Endometrial microvascular endothelial cells (primary cell): ENCODE data around the gene TLX2. TPM values are rescaled to one million over a fixed set of nuclear protein-coding genes. Genes with fewer than 3 reads are reported as not detected.

ENCODE experiments used
- in situ Hi-C: cut with HindIII; loops from 2 replicates; pipeline ENCODE4 v1.10.0; 2017; ENCODE audit warnings: low sequenced_read_pairs, low pct_unique_long_range_greater_than_20kb; ENCODE audit errors: inconsistent ontology term
- total RNA-seq: library from RNA; depleted of rRNA; stranded (reverse); fragments of >200 nt; gene quantifications from one replicate; pipeline ENCODE4 v1.2.3, GENCODE V29; 2015; ENCODE audit errors: inconsistent ontology term

The TLX2 gene
- total RNA-seq, 1 donor from 2014 or later = not detected

DNA sequence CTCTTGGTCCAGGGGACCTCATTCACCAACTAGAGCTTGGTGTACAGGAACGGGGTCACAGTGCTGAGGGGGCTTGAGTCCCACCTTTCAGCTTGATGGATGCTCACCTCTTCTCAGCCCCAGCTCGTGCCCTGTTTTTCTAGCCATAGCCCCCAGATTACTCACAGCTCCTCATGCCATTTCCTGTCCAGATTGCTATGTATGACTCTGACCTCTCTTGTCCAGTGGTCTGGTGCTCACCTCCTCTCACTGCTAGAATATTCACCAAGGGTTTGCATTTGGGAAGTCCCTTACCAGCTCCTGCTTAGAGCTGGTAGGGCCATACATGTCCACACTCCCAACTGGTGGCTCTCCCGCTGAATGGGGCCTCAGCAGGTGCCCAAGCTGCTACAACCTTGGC lies 20.7 kb upstream of the TLX2 start:
- in situ Hi-C loops = no loop called here

DNA sequence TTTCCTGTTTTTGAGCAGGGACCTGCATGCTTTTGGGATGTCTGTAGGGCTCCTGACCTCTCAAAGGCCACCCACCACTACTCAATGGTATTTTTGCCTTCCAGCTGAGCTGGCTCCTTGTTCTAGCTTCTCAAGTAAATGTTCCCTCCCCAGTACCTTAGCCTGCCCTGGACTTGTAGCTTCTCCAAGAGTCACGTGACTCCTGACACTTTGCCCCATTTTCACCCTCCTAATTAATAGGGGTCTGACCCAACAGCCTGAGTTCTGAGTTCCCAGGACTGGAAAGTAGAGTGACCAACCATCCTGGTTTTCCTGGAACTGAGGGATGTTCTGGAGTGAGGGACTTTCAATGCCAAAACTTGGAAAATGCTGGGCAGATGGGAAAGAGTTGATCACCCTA lies 18.8 kb upstream of the TLX2 start:
- in situ Hi-C loops = no loop called here

- in situ Hi-C loops = no loop called here
These were observed 17.1 kb upstream of the TLX2 start for GRCh38 chr2:74496997-74497776.

- in situ Hi-C loops = no loop called here
These were observed 16.3 kb upstream of the TLX2 start for GRCh38 chr2:74497777-74498499.

GRCh38 chr2:74498500-74499266 lies 15.6 kb upstream of the TLX2 start:
- in situ Hi-C loops = no loop called here

DNA sequence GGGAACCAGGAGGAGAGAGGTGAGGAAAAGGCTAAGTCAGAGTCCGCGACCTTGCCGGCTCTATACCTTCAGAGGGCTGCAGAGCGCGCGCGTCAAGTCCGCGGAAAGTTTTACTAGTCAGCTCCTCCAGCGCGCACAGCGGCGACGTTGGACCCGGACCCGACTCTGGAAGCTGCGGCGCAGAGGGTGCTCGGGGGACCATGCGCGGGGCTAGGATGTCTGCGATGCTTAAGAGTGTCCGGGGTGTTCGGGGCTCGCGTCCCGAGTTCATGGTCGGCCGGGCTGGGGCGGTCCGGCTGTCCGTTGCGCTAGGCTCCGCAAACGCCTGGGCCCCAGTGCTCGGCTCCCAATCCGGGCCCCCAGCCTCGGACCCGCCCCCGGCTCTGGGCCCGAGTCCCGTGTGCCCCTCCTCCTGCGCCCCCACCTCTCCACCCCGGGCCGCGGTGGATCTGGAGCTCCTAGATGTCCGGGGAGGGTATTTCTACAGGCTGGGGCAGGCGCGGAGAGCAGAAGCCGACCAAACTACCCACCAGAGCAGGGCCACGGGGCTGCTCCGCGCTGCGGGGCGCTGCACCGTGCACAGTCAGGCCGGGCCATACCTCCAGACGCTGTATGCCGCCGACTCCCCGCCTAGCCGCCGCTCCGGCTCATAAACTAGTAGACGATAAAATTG lies 14.8 kb upstream of the TLX2 start, which contains the start of gene LBX2:
Gene LBX2 (minus strand): TSS at position 337 of the 673 bp plus-strand sequence. CDS start 66 bp downstream, at position 271.
- in situ Hi-C loops = no loop called here

GRCh38 chr2:74499940-74500577 lies 14.2 kb upstream of the TLX2 start:
- in situ Hi-C loops = no loop called here

DNA sequence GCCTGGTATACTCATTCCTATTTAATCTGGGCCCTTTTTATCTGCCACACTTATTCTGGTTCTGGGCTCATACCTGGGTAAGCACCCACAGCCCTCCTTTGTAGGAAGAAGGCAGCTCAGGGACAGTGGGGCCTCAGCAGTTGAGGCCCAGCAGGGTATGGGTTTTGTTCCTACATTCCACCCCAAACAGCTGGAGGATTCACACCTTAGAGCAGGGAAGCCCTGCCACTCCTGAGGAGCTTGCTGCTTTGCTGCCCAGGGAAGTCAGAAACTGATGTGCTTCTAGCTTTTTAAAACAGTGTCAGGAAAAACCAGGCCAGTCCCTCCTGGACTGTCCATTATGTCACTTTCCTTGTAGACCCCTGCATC lies 13.7 kb upstream of the TLX2 start:
- in situ Hi-C loops = no loop called here

- in situ Hi-C loops = no loop called here
These were observed 12.7 kb upstream of the TLX2 start for GRCh38 chr2:74501335-74502071.

- in situ Hi-C loops = no loop called here
These were observed 12.0 kb upstream of the TLX2 start for GRCh38 chr2:74502147-74502719.

- in situ Hi-C loops = no loop called here
These were observed 11.3 kb upstream of the TLX2 start for GRCh38 chr2:74502720-74503505.

DNA sequence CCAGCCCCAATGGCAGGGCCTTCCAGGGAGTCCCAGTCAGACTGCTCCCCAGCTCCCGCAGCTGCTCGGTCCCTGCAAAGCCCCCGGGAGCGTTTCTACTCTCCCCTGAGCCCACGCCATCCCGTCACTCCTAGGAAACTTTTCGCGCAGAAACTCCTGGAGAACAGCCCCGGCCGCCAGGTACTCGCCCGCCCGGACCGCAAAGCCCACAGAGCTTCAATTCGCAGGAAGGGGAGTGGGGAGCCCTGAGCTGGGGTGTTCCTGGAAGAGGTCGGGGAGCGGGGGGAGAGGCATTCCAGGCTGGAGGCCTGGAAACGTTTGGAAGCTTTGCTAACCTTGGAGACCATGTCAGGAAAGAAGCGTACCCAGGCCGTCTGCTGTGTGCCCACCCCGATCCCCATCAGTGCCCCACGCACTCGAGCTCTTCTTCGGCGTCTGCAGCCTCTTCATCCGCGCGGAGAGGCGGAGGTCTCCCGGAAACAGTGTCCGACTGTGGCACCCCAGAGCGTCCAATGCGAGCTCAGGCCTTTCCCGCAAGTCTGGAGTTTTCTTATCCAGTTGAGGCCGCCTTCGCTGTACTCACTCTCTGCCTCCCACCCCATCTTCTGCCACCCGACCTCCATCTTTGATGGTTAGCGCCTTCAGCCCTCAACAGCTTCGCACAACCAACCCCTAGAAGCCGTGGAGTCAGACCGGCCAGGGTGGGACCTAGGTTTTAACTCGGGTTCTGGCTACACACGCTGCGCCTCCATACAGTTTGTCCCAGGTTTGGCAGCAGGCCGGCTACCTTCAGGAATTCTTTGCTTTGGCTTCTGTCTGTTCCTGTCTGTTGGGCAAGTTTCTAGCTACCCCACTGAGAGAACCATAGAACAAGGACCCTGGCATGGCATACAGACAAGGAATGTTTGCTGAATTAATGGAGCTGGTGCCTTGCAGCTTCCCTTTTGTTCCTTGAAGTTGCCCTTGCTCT lies 10.5 kb upstream of the TLX2 start:
- in situ Hi-C loops = no loop called here

- in situ Hi-C loops = no loop called here
These were observed 9.7 kb upstream of the TLX2 start for GRCh38 chr2:74504591-74504990.

GRCh38 chr2:74505448-74506246 lies 8.6 kb upstream of the TLX2 start:
- in situ Hi-C loops = no loop called here
